Measurements from ENCODE around the gene MRPL44.

- TF ChIP-seq CTCF (IDR thresholded peaks at IDR 0.05 in 4 of 5, conservative IDR thresholded peaks at IDR 0.05 in 1 of 5) (no peak), POLR2A (IDR thresholded peaks at IDR 0.05) (no peak)
Observed at GRCh38 chr2:223989206-223989855, 32.1 kb downstream of the MRPL44 start.
